ENCODE data around the gene RGS5.

GRCh38 chr1:163102590-163102989 is 100.1 kb downstream of the RGS5 start:
- no peak for TF ChIP-seq CTCF (IDR thresholded peaks at IDR 0.05)
- TF ChIP-seq POLR2A (IDR thresholded peaks at IDR 0.05) = no peak
- TF ChIP-seq EP300 (IDR thresholded peaks at IDR 0.05) = no peak
- no peak for TF ChIP-seq POLR2AphosphoS5 (IDR thresholded peaks at IDR 0.05)

Data from suprapubic skin (tissue), 4 donors.